GM19395 (cell line): ENCODE measurements around the gene EHMT1.

Experiments
- ATAC-seq: cut with Tn5 transposase; IDR thresholded peaks from one replicate; pipeline ENCODE4 v1.9.1; 2021; ENCODE audit warnings: mild to moderate bottlenecking, moderate library complexity; ENCODE audit not compliant: unreplicated experiment

The EHMT1 gene

GRCh38 chr9:137643921-137644320 lies 25.1 kb downstream of the EHMT1 start:
- no peak for ATAC-seq

DNA sequence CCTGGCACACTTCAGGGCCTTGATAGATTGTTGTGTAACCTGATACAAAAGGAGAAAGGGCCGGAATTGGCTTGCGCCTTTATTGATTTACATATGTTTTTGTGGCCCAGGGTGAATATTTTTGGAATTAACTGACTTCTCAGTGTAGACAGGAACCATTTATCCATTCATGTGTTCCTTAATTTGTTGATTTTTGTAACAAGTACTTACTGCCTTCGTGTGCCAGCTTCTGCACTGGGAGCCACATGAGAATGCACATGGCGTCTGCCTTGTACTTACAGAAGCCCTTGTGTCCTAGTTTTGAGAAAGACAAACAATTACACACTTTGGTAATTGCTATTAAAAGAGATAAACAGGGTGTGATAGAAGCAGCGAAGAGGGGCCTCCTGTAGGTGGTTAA lies 26.4 kb downstream of the EHMT1 start:
- no peak for ATAC-seq

DNA sequence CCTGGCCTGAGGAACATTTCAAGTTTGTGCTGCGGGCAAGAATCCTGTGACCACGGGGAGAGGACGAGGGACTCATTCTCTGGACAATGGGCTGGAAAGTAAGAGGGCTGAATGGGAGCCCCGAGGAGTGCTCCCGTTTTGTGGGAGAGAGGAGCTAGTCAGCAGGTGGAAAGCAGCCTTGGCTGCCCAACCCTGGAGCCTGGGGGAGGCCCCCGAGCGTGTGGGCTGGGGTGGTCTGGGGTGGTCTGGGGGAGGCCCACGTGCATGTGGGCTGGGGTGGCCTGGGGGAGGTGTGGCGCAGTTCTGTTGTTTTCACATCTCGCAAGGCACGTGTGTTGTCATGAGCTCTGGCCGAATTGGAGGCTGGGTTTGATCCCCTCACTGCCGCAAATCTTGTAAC lies 27.5 kb downstream of the EHMT1 start:
- no peak for ATAC-seq

- ATAC-seq: no peak
Observed at GRCh38 chr9:137647096-137647714, 28.4 kb downstream of the EHMT1 start.

GRCh38 chr9:137648396-137648795 lies 29.6 kb downstream of the EHMT1 start:
- ATAC-seq: no peak

GRCh38 chr9:137649553-137649952 lies 30.7 kb downstream of the EHMT1 start:
- ATAC-seq: no peak

GRCh38 chr9:137650259-137650658 lies 31.5 kb downstream of the EHMT1 start:
- ATAC-seq: no peak

DNA sequence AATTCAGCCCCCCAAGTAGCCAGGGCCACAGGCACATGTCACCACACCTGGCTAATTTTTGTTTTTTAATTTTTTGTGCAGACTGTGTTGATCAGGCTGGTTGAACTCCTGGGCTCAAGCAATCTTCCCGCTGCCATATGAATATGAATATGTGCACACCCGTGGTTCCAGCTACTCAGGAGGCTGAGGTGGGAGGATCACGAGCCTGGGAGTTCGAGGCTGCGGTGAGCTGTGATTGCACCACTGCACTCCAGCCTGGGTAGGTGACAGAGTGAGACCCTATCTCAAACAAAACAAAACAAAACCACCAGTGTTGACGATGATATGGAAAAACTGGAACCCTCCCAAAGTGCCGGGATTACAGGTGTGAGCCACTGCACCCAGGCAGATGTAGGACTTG lies 32.0 kb downstream of the EHMT1 start:
- ATAC-seq: no peak

GRCh38 chr9:137656416-137656815 lies 37.6 kb downstream of the EHMT1 start:
- ATAC-seq: no peak

DNA sequence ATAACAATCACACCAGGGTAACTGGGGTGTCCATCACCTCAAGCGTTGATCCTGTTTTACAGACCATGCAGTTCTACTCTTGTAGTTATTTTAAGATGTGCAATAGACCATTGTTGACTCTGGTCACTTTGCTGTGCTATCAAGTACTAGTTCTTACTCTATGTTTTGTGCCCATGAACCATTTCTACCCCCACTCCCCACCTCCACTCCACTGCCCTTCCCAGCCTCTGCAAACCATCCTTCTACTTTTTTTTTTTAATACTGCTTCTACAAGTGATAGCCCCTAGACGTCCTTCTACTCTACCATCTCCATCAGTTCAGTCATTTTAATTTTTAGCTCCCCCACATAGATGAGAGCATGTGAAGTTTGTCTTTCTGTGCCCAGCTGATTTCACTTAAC lies 38.8 kb downstream of the EHMT1 start:
- no peak for ATAC-seq

GRCh38 chr9:137658781-137659180 lies 40.0 kb downstream of the EHMT1 start:
- ATAC-seq: no peak

- ATAC-seq: no peak
Observed at GRCh38 chr9:137660144-137660543, 41.3 kb downstream of the EHMT1 start.

DNA sequence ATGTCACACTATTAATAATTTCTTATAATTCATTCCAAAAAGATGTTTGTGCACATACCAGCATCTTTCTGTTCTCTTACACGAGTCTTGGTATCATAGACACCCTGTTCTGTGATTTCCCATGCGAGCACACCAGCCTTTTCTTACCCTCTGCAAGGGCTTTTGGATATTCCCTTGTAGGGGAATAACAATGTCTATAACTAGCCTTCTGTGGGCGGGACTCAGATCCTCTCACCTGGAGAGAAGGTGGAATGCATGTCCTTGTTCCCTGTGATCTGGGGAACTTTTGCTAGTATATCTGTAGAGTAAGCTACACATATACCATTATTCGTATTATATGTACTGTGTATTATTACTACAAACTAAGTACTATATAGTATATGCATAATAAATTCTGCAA lies 44.8 kb downstream of the EHMT1 start:
- no peak for ATAC-seq

DNA sequence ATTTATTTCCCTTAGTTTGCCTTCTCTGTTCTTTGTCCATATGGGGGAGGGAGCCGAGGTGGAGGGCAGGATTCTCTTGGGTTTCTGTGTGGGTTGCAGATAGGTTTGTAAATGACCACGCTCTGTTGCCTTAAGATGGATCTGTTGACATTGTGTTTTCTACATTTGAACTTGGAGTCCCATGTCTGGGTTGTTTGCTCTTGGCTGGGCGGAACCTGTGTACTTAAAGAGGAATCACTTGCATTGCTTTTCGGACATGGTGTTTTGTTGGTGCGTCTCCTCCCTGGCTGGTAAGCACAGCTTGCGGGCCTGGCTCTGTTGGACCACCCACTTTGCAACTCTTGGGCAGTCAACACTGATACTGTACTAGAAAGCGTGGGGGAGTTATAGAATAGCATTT lies 45.9 kb downstream of the EHMT1 start:
- no peak for ATAC-seq

- no peak for ATAC-seq
Observed at GRCh38 chr9:137665226-137665625, 46.4 kb downstream of the EHMT1 start.

DNA sequence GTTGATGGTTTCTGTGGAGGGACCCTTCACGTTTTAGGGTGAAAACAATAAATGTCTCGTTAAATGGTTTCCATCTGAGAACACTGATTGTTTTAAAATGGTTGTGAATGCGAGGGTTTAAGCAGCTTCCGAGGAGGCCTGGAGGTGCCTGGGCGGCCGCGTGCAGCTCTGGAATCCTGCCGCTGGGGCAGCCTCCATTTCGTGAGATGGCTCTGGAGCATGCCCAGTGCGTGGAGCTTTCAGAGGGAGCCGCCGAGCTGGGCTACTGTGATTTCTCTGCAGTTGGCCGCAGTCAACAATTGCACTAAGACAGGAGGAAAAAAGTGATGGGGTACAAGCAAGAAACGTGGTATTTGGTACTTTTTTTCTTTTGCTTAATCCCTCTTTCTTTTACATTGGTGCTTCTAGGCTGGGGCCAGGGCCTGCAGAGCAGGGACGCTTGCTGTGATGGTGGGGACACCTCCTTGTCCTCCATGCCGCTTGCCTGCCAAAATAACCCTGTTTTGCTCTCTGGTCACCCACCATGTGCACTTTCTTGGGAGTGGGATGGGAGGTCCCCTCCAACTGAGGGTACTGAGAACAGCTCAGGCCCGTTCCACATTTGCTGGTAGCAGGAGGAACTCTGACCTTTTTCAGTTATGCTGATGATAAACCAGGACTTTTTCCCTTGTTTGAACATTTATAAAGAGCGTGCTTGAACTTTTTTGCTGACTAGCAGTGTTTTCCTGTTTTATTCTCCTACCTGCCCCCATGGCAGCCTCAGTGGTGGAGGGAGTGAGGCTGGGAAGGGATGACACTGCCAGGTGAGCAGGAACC lies 47.1 kb downstream of the EHMT1 start:
- no peak for ATAC-seq

- no peak for ATAC-seq
Observed at GRCh38 chr9:137666513-137666822, 47.7 kb downstream of the EHMT1 start.

- ATAC-seq: no peak
Observed at GRCh38 chr9:137666955-137667670, 48.3 kb downstream of the EHMT1 start.

GRCh38 chr9:137668203-137668602 lies 49.4 kb downstream of the EHMT1 start:
- no peak for ATAC-seq

DNA sequence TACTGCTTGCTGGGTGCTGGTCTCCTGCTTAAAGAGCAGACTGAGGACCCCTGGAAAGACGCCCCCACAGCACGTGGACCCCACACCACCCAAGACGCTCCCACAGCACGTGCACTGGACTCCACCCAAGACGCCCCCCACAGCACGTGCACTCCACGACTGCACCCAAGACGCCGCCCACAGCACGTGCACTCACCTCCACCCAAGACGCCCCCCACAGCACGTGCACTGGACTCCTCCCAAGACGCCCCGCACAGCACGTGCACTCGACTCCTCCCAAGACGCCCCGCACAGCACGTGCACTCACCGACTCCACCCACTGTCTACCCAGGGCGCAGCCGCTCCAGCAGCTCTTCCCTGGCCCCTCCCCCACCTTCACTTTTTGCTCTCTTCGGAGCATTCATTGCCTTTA lies 50.5 kb downstream of the EHMT1 start:
- no peak for ATAC-seq

DNA sequence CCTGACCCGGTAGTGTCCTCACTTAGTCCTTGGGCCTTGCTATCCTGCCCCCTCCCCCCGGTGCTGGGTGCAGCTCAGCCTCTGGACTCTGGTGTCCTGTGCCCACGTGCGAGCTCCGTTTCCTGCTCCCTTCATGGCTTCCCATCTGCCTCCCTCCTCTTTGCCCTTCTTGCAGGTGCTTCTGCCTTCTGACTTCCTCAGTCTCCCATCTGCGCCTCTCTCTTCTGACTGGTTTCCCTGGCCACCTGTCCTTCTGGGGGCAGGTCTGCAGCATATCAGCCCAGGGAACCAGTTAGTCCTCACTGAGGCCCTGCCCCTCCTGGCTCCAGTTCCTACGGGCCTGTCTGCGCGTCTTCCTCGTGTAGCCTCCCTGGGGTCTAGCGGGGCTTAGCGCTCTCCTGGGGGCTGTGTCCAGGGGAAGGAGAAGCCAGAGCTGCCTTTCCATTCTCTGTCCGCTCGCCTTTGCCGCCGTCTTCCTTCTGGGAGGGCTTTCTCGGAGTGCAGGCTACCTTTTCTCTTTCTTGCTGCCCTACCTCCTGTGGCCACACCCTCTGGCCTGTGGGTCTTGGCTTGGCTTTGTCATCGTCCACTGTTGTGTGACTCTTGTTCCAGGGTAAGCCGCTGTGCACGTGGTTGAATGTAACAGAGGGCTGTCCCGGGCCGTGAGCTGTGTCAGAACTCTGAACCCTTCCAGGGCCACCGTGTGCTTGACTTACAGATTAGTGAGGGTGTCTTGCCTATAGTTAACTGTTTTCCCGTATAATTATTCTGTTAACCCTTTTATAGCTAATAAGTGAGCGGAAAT lies 51.8 kb downstream of the EHMT1 start:
- no peak for ATAC-seq
